HG02798 (cell line): ENCODE results near the gene CLCN2.
A peak's percentile ranks its signal among the peaks of the same experiment; 100 is the strongest.
"Not testable (repeated sequence)": the region's sequence is repeated elsewhere in the genome, so short reads cannot be mapped to it uniquely, and the experiment has no call there.

Experiments
- ATAC-seq: cut with Tn5 transposase; IDR thresholded peaks from one replicate; pipeline ENCODE4 v1.9.1; 2021; ENCODE audit warnings: mild to moderate bottlenecking; ENCODE audit not compliant: unreplicated experiment, poor library complexity

CLCN2 gene

DNA sequence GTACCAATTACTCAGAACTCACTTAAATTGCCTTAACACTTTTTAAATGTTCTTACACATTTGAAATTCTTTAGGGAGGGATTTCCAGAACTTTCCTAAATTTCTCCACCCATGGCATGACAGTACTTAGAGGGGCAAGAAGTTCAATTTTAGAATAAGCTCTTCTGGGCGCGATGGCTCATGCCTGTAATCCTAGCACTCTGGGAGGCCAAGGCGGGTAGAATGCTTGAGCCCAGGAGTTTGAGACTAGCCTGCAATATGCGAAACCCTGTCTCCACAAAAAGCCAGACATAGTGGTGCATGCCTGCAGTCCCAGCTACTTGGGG lies 13.4 kb downstream of the CLCN2 start:
- no peak for ATAC-seq

DNA sequence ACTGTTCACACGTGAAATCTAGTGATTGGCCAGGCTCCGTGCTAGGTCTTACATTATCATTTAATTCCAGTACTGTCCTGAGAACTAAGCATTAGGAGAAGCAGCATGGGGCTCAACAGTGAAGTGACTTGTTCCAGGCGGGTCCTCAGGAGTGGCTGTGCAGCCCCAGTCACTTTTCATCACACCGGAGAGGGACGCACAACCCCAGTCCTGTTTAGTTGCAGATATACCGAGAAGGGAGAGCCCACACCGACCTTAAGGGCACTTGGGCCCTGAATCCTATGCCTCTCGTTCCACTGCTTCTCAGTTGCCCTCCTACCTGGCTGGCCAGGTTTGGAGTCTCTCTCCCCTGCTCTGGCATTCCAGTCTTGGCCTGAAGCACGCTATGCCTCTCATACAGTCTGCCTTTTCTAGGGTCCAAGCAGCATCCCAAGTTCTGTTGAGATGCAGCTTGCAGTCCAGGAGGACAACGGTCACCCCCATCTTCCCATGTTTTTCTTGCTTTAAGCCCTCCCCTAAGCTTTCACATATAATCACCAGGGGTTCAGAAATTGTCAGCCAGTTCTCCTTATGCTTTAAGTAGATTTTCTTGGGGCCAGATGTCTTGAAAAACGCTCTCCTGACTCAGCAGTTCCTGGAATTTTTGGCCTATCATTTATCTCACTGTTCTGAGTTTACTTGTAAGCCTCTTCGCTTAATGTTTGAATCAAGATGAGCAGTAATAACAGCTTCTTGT lies 13.9 kb downstream of the CLCN2 start:
- no peak for ATAC-seq

DNA sequence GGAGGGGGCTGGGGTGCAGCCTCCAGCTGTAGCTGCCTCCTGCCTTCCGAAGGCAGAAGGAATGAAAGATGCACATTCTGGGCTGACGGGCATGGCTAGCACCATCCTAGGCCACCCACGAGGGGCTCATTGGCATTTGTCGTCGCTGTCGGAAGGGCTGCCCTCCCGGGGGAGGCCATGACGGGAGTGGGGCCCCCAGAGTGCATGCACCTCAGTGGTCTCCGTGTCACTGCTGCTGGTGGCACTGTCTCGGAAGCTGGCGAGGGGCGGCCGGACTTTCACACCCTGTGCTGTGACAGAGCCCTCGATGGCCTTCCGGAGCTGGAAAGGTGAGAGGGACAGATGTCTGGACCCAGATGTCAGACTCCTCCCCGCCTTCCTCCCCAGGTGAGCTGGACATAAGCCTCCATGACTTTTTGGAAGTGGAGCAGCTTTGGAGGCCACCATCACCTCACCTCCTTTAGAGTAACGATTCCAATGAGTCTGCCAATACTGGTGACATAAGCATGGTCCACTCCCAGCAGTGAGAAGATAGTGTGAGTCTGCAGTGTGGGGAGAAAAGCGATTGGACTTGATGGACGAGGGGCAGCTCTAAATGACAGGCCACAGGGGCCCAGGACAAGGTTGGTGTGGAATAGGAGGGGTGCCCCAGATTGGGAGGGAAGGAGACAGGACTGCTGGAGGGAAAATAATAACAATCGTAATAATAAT lies 14.8 kb downstream of the CLCN2 start:
- ATAC-seq: no peak

DNA sequence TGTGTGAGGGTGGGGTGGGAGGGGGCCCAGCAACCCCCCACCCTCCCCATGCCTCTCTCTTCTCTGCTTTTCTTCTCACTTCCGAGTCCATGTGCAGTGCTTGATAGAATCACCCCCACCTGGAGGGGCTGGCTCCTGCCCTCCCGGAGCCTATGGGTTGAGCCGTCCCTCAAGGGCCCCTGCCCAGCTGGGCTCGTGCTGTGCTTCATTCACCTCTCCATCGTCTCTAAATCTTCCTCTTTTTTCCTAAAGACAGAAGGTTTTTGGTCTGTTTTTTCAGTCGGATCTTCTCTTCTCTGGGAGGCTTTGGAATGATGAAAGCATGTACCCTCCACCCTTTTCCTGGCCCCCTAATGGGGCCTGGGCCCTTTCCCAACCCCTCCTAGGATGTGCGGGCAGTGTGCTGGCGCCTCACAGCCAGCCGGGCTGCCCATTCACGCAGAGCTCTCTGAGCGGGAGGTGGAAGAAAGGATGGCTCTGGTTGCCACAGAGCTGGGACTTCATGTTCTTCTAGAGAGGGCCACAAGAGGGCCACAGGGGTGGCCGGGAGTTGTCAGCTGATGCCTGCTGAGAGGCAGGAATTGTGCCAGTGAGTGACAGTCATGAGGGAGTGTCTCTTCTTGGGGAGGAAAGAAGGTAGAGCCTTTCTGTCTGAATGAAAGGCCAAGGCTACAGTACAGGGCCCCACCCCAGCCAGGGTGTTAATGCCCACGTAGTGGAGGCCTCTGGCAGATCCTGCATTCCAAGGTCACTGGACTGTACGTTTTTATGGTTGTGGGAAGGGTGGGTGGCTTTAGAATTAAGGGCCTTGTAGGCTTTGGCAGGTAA lies 15.9 kb downstream of the CLCN2 start:
- no peak for ATAC-seq

DNA sequence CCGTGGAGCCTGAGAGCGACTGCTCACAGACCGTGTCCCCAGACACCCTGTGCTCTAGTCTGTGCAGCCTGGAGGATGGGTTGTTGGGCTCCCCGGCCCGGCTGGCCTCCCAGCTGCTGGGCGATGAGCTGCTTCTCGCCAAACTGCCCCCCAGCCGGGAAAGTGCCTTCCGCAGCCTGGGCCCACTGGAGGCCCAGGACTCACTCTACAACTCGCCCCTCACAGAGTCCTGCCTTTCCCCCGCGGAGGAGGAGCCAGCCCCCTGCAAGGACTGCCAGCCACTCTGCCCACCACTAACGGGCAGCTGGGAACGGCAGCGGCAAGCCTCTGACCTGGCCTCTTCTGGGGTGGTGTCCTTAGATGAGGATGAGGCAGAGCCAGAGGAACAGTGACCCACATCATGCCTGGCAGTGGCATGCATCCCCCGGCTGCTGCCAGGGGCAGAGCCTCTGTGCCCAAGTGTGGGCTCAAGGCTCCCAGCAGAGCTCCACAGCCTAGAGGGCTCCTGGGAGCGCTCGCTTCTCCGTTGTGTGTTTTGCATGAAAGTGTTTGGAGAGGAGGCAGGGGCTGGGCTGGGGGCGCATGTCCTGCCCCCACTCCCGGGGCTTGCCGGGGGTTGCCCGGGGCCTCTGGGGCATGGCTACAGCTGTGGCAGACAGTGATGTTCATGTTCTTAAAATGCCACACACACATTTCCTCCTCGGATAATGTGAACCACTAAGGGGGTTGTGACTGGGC lies 16.7 kb downstream of the CLCN2 start:
- ATAC-seq: no peak

DNA sequence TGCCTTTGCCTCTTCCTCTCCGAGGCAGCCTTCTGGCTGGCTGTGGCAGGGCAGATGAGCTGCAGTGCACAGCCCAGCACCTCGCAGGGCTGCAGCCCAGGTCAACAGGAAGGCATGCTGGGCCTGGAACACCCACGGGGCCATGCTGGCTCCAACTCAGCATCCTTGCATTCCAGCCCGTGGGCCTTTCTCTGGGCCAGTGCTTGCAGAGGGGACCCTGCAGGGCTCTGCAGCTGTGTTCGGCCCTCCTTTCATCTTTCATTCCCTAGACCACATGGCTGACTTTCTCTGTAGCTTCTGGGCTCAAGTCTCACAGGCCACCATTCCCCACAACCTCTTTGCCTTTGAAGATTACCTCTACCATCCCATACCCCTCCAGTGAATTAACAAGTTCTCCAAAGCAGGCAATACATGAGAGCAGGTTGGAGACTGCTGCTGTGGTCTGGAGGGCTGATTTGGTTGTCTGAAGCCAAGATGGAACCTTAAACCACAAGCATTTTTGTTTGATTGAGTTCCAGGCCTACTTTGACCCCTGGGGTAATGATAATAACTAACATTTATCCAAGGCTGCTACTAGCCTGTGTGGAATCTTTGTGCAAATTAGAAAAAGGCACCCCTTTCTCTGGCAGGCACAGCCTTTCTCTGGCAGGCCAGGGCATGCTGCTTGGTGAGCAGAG lies 18.1 kb downstream of the CLCN2 start:
- ATAC-seq: no peak

DNA sequence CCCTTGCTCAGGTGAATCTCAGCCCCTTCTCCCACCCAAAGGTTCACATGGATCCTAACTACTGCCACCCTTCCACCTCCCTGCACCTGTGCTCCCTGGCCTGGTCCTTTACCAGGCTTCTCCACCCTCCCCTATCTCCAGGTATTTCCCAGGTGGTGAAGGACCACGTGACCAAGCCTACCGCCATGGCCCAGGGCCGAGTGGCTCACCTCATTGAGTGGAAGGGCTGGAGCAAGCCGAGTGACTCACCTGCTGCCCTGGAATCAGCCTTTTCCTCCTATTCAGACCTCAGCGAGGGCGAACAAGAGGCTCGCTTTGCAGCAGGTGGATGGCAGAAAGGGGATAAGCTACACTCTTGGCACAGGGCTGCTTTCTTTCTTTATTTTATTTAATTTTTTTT lies 19.5 kb downstream of the CLCN2 start:
- no peak for ATAC-seq

DNA sequence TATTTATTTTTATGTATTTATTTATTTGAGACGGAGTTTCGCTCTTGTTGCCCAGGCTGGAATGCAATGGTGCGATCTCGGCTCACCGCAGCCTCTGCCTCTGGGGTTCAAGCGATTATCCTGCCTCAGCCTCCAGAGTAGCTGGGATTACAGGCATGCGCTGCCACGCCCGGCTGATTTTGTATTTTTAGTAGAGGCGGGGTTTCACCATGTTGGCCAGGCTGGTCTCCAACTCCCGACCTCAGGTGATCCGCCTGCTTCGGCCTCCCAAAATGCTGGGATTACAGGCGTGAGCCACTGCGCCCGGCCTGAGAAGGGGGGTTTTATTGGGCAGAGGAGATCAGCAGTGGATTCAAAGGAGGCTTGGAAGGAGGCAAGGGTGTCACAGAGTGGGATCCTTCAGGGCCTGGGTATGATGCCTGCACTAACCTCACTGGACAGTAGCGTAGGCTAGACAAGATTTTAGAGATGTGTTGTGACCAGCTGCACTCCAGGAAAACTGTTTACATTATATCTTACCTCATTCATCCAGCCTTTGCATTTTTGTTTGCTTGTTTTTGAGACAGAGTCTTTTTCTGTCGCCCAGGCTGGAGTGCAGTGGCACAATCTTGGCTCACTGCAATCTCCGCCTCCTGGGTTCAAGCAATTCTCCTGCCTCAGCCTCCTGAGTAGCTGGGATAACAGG lies 21.8 kb downstream of the CLCN2 start:
- ATAC-seq: not testable (repeated sequence)

DNA sequence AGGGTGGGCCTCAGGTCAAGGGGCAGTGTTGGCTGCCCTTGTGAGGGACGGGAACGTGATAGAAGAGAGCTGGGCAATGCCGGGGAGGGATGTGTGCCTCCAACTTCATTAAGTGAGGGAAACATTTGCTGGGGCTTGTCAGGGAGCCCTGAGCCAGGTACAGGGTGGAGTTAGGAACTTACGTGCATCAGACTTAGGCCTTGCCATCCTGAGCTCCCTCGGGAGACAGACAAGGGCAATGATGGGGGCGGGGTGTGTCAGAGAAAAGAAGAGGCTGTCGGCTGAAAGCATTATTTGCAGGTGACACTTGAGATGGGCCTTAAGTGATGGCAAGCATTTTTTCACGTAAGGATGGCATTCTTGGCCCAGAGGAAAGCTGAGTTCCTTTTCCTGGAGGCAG lies 22.4 kb downstream of the CLCN2 start:
- ATAC-seq: no peak

DNA sequence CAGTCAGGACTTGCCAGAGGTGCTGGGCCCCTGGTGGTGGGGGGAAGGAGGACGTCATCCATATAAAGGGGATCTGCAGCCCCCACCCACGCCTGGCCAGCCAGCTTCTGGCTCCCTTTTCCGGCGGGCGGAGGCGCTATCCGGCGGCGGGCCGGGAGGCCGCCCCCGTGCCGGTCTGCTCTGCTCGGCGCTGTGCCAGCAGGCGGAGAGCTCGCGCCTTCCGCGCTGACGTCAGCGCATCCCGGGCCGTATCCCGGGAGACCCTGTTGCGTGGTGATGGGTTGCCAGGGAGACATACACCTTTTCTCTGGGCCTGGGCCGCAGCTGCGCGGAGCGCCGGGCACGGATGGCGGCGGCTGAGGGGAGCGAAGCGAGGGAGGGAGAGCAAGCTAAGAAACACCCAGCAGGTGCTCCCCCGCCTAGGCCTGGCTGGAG lies 22.9 kb downstream of the CLCN2 start:
- no peak for ATAC-seq

DNA sequence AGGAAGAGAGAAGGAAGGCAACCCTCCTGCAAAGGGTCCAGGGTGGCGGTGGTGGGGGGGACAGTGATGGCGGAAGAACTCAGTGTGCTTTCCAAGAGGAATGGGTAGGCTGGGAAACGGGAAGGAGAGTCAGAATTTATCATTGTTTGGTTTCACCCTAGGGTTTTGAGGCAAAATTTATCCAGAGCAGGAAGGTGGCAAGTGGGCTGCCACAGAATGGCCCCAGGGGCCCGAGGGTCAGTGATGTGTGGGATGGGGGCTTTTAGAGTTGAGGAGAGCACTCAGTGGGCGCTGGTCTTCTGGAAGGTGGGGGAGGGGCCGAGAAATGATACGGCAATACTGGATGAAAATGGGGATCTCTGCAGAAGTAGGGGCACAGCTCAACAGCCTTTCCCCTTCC lies 23.4 kb downstream of the CLCN2 start:
- no peak for ATAC-seq

DNA sequence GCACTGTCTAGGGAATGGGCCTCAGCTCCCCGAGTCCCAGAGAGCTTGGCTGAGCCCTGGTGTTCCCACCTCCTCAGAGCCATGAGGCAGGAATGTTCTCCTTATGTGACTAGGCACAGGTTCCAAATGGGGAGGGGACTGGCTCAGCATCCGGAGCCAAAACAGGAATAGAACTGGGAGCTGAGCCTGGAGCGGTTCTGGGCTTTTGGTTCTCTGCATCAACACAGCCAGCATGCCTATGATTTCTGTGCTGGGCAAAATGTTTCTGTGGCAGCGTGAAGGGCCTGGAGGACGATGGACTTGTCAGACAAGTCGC lies 24.0 kb downstream of the CLCN2 start, which contains the start of gene FAM131A:
FAM131A (plus strand) TSS at position 202 of the 316 bp plus-strand sequence; CDS start at position 233, 31 bp downstream.
- no peak for ATAC-seq

DNA sequence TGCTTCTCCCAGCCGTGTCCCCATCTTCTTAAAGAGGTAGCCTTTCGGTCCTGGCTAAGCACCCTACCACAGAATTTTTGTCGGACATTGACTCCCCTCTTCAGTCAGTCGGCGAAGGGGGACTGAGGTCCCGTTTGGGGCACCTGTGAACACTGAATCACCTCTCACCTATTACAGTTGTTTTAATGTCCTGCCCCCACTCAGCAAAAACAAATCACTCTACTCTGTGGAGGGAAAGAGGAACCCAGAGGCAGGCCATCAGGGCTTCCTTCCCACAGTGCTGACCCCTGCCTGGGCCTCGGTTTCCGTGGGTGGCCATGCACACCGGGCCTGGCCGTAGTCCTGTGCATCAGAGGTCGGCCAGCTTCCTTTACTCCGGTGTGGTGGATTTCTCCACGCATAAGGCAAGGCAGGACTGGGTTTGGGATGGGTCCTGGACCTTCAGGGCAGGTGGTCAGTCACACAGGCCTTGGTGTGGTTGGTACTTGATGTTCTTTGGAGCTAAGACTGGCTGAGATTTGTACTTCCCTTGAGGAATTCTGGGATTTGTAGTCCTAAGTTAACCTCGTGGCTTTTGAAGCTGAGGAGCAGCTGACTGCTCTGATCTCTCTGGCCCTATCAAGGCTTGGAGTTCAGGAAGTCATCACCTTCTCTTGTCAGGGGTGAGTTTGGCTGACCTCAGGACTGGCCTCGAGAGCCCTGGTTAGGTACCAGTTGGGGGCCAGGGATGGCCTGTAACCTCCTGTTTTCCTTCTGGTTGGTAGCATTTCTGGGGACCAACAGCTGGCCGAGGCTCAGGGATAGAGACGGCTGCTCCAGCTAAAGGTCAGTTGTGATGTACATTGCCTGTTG lies 24.6 kb downstream of the CLCN2 start:
- no peak for ATAC-seq

DNA sequence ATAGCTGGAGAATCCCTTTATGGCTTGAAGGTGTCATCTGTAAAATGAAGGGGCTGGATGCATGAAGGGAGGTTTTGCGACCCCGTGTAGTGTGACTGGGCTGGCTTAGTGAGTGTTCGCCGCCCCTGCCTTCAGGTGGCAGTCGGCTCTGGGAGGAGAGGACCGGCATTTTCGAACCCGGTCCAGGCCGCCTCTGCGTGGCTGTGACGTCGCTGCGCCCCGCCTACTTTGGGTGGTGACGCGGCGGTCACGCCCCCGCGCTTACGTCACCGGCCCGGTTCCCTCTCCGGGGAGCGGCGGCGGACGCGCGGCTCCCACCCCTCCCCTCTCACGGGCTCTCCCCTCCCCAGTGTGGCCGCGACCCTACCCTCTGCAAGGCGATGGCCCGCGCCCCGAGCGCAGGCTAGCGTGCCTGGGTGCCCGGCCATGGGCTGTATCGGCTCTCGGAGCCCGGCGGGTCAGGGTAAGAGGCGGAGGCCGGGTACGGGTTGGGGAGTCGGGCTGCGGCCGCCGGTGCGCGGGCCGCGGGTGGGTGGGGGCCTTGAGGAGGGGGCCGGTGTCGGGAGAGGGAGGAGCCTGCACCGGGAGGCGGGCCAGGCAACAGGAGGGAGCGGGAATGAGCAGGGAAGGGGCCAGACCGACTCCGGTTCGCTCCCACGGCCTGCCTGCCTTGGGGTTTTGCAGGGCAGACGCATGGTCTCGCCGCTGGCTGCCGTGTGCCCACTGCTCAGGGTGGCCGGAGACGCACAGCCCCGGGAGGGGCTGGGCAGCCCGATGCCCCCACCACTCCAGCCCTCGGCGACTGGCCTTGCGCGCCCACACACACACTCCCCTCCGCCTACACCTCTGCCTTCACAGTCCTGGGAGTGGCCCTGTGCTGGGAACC lies 25.5 kb downstream of the CLCN2 start:
- ATAC-seq: peak; percentile 86

DNA sequence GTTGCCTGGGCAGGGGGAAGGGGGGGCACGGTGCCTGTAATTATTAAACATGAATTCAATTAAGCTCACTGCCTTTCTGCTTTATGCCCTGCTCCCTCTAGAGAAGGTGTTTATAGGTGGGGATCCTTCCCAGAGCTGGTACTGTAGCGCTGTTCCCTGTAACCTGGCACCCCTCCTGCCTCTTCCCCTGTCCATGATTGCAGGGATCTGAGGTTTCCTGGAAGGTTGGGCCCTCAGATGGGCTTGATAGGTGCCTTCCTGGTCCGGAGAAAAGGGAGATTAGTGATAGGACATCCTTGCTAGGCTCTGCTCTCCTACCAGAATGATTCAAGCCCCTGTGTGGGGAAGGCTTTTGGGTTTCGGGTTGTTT lies 26.1 kb downstream of the CLCN2 start:
- ATAC-seq: peak; percentile 3

DNA sequence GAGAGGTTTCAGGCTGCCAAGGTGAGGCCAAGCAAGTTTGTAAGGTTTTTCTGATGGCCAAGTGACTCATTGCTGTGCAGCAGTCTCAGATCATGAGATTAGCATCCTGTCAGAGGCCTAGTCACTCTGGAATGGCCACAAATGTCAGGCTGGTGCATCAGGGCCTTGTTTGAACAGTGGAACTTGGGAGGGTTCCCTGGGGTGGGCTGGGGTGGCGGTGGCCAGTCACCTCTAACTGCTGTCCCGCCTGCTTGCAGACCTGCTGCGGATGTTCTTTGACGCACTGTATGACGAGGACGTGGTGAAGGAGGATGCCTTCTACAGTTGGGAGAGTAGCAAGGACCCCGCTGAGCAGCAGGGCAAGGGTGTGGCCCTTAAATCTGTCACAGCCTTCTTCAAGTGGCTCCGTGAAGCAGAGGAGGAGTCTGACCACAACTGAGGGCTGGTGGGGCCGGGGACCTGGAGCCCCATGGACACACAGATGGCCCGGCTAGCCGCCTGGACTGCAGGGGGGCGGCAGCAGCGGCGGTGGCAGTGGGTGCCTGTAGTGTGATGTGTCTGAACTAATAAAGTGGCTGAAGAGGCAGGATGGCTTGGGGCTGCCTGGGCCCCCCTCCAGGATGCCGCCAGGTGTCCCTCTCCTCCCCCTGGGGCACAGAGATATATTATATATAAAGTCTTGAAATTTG lies 26.8 kb downstream of the CLCN2 start:
- ATAC-seq: no peak

DNA sequence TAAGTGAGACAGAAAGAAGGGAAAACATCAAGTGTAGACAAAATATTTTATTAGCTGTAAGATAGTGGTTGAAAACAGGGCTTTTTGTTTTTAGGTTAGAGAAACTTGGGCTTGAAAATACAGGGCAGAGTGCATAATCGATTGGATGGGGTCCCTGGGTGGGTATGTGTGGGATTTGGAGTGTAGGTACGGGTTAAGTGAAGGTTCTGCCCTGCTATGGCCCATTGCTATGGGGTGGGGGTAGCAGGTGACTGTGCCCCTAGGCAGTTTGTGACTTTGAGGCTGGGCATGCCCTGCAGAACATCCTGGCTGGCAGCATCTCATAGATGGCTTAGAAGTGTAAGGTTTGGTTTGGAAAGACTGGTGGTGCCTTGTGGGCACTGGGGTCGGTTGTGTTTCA lies 27.7 kb downstream of the CLCN2 start:
- no peak for ATAC-seq
